Dendritic cell treated with granulocyte-macrophage colony-stimulating factor and Interleukin-4, amounts not matched to agents 40 ng/mL and 50 ng/mL, for 4 days (primary cell): ENCODE measurements around the gene DLG5.
"Not testable (repeated sequence)": the region's sequence is repeated elsewhere in the genome, so short reads cannot be mapped to it uniquely, and the experiment has no call there.

ENCODE experiments used
- H3K27ac Mint-ChIP-seq: one replicate; pipeline ENCODE4 v1.8.0; 2022; ENCODE audit warnings: mild to moderate bottlenecking, mixed read lengths
- H3K27me3 Mint-ChIP-seq: one replicate; pipeline ENCODE4 v1.8.0; 2022; ENCODE audit warnings: mild to moderate bottlenecking, mixed read lengths
- H3K36me3 Mint-ChIP-seq: one replicate; pipeline ENCODE4 v1.8.0; 2022; ENCODE audit warnings: low read depth, mixed read lengths
- H3K4me1 Mint-ChIP-seq: one replicate; pipeline ENCODE4 v1.8.0; 2022; ENCODE audit warnings: low read depth, mixed read lengths
- H3K4me3 Mint-ChIP-seq: one replicate; pipeline ENCODE4 v1.8.0; 2022; ENCODE audit warnings: mild to moderate bottlenecking, moderate library complexity, mixed read lengths
- H3K9me3 Mint-ChIP-seq: one replicate; pipeline ENCODE4 v1.8.0; 2022; ENCODE audit warnings: mixed read lengths
- intact Hi-C: fragments of 100-400 bp; cut with micrococcal nuclease; formaldehyde crosslinking; loops from one replicate; pipeline ENCODE4 v1.15.0; 2022

DLG5 gene

GRCh38 chr10:77784856-77785255 is 141.7 kb downstream of the DLG5 start:
- intact Hi-C loops: no loop called here
- Mint-ChIP-seq H3K4me1 (no peaks in the 10 kb centered on the region), H3K4me3 (no peak overlapping the region), H3K27ac (no peak overlapping the region), H3K9me3 (peaks cover 12% of the 10 kb centered on the region), H3K36me3 (no peaks in the 10 kb centered on the region), H3K27me3 (no peaks in the 10 kb centered on the region)

- Mint-ChIP-seq H3K27me3 (no peaks in the 10 kb centered on the region), H3K36me3 (no peaks in the 10 kb centered on the region), H3K27ac (no peak overlapping the region), H3K4me3 (no peak overlapping the region), H3K4me1 (no peaks in the 10 kb centered on the region), H3K9me3 (peaks cover 27% of the 10 kb centered on the region)
- intact Hi-C loops: no loop called here
Measured at GRCh38 chr10:77782328-77783061, 144.1 kb downstream of the DLG5 start.

DNA sequence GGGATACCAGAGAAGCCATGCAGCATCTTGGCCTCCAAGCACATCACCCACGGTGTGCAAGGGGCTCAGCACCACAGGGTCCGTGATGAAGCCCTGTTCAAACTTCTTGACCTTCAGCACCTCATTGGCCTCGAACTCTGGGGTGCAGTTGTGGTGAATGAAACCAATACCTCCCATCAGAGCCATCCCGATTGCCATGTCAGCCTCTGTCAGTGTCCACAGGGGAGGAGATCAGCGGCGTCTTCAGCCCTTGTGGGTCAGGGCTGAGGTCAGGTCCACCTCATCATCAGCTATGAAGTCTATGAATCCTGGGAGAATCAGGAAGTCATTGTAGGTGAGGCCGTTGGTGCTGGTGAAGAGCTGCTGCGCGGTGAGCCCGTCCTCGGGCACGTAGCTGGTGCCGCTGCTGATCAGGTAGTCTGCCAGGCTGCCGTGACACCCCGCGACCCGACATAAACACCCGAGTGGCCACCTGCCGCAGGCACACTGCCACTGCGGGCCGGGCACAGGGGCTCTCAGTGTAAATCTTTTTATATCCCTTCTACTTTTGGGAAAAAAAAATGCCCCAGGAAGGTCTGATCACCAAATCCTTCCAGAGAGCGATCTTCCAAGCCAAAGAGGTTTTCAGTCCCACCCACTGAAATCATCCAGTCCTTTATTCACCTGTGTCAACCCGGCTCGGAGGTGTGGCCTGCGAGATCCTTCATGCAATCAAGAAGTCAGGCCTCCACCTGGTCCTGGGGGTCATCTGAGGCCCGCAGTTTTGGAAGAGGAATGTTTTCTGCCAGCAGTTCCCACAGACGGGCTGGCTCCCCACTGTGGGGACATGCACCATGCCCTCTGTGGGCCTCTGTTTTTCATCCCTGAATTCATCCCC is 144.9 kb downstream of the DLG5 start:
- H3K4me3 Mint-ChIP-seq: no peak overlapping the region
- no peaks in the 10 kb centered on the region for H3K36me3 Mint-ChIP-seq
- no peaks in the 10 kb centered on the region for H3K27me3 Mint-ChIP-seq
- peaks cover 35% of the 10 kb centered on the region for H3K9me3 Mint-ChIP-seq
- H3K4me1 Mint-ChIP-seq: no peaks in the 10 kb centered on the region
- intact Hi-C loops: no loop called here
- H3K27ac Mint-ChIP-seq: no peak overlapping the region

GRCh38 chr10:77780180-77780579 is 146.4 kb downstream of the DLG5 start:
- H3K36me3 Mint-ChIP-seq: no peaks in the 10 kb centered on the region
- no peak overlapping the region for H3K4me3 Mint-ChIP-seq
- H3K4me1 Mint-ChIP-seq: no peaks in the 10 kb centered on the region
- peaks cover 50% of the 10 kb centered on the region for H3K9me3 Mint-ChIP-seq
- H3K27me3 Mint-ChIP-seq: peaks cover 2% of the 10 kb centered on the region
- intact Hi-C loops: no loop called here
- no peak overlapping the region for H3K27ac Mint-ChIP-seq

GRCh38 chr10:77776487-77776886 is 150.1 kb downstream of the DLG5 start:
- Mint-ChIP-seq H3K27me3 (peaks cover 2% of the 10 kb centered on the region), H3K9me3 (peaks cover 51% of the 10 kb centered on the region)

GRCh38 chr10:77774940-77775391 is 151.6 kb downstream of the DLG5 start:
- H3K4me3 Mint-ChIP-seq: no peak overlapping the region
- no peak overlapping the region for H3K27ac Mint-ChIP-seq
- intact Hi-C loops: no loop called here
- no peaks in the 10 kb centered on the region for H3K4me1 Mint-ChIP-seq
- no peaks in the 10 kb centered on the region for H3K36me3 Mint-ChIP-seq
- H3K27me3 Mint-ChIP-seq: peaks cover 2% of the 10 kb centered on the region
- peaks cover 39% of the 10 kb centered on the region for H3K9me3 Mint-ChIP-seq

More at GRCh38 chr10:77776487-77776886, 150.1 kb downstream of the DLG5 start:
- H3K4me1 Mint-ChIP-seq: no peaks in the 10 kb centered on the region
- H3K36me3 Mint-ChIP-seq: no peaks in the 10 kb centered on the region
- no peak overlapping the region for H3K4me3 Mint-ChIP-seq
- no peak overlapping the region for H3K27ac Mint-ChIP-seq
- intact Hi-C loops: no loop called here

DNA sequence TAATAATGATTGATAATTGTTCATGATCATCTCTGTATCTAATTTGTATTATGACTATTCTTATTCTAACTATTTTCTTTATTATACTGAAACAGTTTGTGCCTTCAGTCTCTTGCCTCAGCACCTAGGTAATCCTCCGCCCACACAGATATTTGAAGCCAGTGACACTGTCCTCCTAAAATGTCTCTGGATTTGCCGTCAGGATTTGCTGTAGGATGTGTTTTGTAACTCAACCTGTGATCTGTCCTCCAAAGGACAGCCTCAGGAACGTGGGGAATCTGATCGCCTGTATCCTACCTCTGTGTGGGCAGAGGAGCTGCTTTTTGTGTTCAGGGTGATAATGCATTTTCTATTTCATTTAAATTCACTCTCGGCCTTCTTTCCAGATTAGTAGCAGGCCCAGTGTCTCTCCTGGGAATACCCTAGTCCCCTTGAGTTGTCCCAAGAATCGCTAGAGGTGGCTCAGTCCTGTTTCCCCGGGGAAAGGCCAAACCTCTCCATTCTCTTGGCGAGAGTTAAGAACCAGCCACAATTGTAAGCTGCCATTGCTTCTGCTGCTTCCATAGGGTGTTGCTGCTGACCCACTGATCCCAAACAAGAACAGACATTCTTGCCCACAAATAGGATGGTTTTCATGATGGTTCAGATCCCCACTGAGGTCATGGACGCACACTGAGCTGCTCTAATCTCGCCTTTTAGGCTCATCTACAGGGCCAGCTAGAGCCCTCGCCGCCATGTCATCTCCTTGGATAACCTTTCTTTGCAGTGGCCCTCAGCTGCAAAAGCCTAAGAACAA is 152.7 kb downstream of the DLG5 start:
- H3K4me1 Mint-ChIP-seq: no peaks in the 10 kb centered on the region
- no peak overlapping the region for H3K27ac Mint-ChIP-seq
- H3K4me3 Mint-ChIP-seq: no peak overlapping the region
- intact Hi-C loops: no loop called here
- no peaks in the 10 kb centered on the region for H3K36me3 Mint-ChIP-seq
- H3K9me3 Mint-ChIP-seq: peaks cover 35% of the 10 kb centered on the region
- H3K27me3 Mint-ChIP-seq: peaks cover 2% of the 10 kb centered on the region

GRCh38 chr10:77772852-77773600 is 153.5 kb downstream of the DLG5 start:
- H3K4me1 Mint-ChIP-seq, H3K27ac Mint-ChIP-seq, H3K36me3 Mint-ChIP-seq, intact Hi-C loops, H3K27me3 Mint-ChIP-seq, H3K4me3 Mint-ChIP-seq: not testable (repeated sequence)
- peaks cover 29% of the 10 kb centered on the region for H3K9me3 Mint-ChIP-seq

DNA sequence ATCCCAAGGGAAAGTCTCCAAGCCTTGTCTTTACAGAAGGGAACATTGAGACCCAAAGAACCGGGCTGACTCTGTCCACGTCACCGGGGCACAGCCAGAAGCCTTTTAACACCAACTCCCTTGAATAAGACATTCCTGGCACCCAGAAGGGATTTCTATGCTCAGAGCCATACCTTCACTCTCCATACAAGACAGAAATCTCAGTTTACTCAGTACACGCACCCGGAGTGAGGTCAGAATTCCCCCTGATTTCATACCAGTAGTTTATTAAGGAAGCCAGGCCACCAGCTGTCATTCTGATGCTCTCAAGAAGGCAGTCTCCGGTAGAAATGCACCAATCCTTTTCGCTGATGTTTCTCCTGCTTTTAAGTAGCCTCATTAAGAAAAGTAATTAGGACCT is 154.7 kb downstream of the DLG5 start:
- intact Hi-C loops: no loop called here
- no peaks in the 10 kb centered on the region for H3K4me1 Mint-ChIP-seq
- no peak overlapping the region for H3K27ac Mint-ChIP-seq
- no peaks in the 10 kb centered on the region for H3K36me3 Mint-ChIP-seq
- H3K4me3 Mint-ChIP-seq: no peak overlapping the region
- peaks cover 17% of the 10 kb centered on the region for H3K9me3 Mint-ChIP-seq
- H3K27me3 Mint-ChIP-seq: peaks cover 4% of the 10 kb centered on the region

DNA sequence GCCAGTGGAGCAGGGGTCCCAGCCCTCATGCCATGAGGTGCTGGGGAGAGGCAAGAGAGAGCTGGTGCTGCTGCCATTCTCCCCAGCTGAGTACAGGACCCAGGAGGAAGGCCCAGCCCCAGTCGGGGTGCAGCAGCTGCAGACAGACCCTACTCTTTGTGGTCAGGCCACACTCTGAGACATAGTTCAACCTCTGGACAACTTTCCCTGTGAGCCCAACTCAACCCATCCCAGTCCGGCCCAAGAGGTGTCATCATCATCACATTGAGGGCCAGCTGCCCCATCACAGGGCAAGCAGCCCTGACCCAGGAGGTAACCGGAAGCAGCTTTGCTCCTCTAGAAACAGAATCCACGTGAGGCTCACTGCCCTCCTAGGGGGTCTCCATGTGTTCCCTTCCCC is 155.1 kb downstream of the DLG5 start:
- Mint-ChIP-seq H3K27ac (no peak overlapping the region), H3K27me3 (peaks cover 6% of the 10 kb centered on the region), H3K4me3 (no peak overlapping the region), H3K36me3 (no peaks in the 10 kb centered on the region), H3K4me1 (no peaks in the 10 kb centered on the region), H3K9me3 (peaks cover 13% of the 10 kb centered on the region)
- intact Hi-C loops: no loop called here

GRCh38 chr10:77770868-77771175 is 155.7 kb downstream of the DLG5 start:
- Mint-ChIP-seq H3K4me1 (no peaks in the 10 kb centered on the region), H3K27me3 (peaks cover 5% of the 10 kb centered on the region), H3K27ac (no peak overlapping the region), H3K4me3 (no peak overlapping the region), H3K36me3 (no peaks in the 10 kb centered on the region), H3K9me3 (peaks cover 7% of the 10 kb centered on the region)
- intact Hi-C loops: no loop called here

GRCh38 chr10:77770081-77770867 is 156.3 kb downstream of the DLG5 start:
- H3K36me3 Mint-ChIP-seq: no peaks in the 10 kb centered on the region
- peaks cover 5% of the 10 kb centered on the region for H3K27me3 Mint-ChIP-seq
- no peaks in the 10 kb centered on the region for H3K4me1 Mint-ChIP-seq
- intact Hi-C loops: no loop called here
- peaks cover 1% of the 10 kb centered on the region for H3K9me3 Mint-ChIP-seq
- H3K27ac Mint-ChIP-seq: no peak overlapping the region
- no peak overlapping the region for H3K4me3 Mint-ChIP-seq

- no peaks in the 10 kb centered on the region for H3K4me1 Mint-ChIP-seq
- no peak overlapping the region for H3K27ac Mint-ChIP-seq
- intact Hi-C loops: no loop called here
Measured at GRCh38 chr10:77768039-77768438, 158.5 kb downstream of the DLG5 start.

More at GRCh38 chr10:77768039-77768438, 158.5 kb downstream of the DLG5 start:
- Mint-ChIP-seq H3K4me3 (no peak overlapping the region), H3K36me3 (no peaks in the 10 kb centered on the region), H3K9me3 (no peaks in the 10 kb centered on the region), H3K27me3 (peaks cover 5% of the 10 kb centered on the region)
